Cardiac fibroblast (primary cell): ENCODE measurements around the gene CXCR5.

Source experiments
- DNase-seq, 2 donors: peaks; one replicate each; pipeline versions ENCODE4 v3.0.0 to v3.0.0-alpha.2; 2010; ENCODE audit warnings: low read depth in 2 of 2
- H3K4me3 ChIP-seq, 2 donors: replicated peaks in 1 of 2; 1 replicate in 1 of 2; 2 replicates in 1 of 2; pipeline ENCODE4 v1.5.1; 2011; ENCODE audit warnings: low read depth in 2 of 2, low read length in 2 of 2, mild to moderate bottlenecking in 2 of 2, moderate library complexity in 1 of 2
- TF ChIP-seq, protein P1 (sequence below): IDR thresholded peaks from one replicate; pipeline ENCODE4 v1.5.1; 2011; ENCODE audit warnings: low read depth, mild to moderate bottlenecking, low read length, inconsistent platforms

The CXCR5 gene

GRCh38 chr11:118897721-118898310, 14.1 kb downstream of the CXCR5 start:
- TF ChIP-seq, protein P1, sequence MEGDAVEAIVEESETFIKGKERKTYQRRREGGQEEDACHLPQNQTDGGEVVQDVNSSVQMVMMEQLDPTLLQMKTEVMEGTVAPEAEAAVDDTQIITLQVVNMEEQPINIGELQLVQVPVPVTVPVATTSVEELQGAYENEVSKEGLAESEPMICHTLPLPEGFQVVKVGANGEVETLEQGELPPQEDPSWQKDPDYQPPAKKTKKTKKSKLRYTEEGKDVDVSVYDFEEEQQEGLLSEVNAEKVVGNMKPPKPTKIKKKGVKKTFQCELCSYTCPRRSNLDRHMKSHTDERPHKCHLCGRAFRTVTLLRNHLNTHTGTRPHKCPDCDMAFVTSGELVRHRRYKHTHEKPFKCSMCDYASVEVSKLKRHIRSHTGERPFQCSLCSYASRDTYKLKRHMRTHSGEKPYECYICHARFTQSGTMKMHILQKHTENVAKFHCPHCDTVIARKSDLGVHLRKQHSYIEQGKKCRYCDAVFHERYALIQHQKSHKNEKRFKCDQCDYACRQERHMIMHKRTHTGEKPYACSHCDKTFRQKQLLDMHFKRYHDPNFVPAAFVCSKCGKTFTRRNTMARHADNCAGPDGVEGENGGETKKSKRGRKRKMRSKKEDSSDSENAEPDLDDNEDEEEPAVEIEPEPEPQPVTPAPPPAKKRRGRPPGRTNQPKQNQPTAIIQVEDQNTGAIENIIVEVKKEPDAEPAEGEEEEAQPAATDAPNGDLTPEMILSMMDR, result no peak
- H3K4me3 ChIP-seq, result no peak overlapping the region
- DNase-seq, result no peak

- no peak for DNase-seq
- H3K4me3 ChIP-seq, result no peak overlapping the region
These were observed 15.0 kb downstream of the CXCR5 start for GRCh38 chr11:118898400-118899295.

DNA sequence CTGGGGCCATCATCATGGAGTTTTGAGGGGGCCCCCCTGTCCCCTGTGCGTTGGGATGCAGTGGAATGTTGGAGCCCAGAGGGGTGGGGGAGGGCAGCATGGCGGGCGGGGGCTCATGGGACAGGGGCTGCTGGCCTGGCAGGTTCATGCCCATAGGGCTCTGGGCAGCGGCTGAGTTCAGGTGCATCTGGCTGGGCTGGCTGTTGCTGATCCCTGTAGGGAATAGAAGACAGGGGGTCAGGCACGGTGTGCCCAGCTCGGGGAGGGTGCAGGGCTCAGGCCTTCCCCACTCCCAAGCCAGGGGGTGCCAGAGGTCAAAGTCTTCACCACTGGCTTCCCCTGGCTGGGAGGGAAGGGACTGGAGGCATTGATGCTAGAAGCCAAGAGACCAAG, 15.6 kb downstream of the CXCR5 start:
- no peak for DNase-seq
- TF ChIP-seq, protein P1, result peak; percentile 1
- H3K4me3 ChIP-seq, result no peak overlapping the region

More at GRCh38 chr11:118898400-118899295, 15.0 kb downstream of the CXCR5 start:
- TF ChIP-seq, protein P1, result no peak

DNA sequence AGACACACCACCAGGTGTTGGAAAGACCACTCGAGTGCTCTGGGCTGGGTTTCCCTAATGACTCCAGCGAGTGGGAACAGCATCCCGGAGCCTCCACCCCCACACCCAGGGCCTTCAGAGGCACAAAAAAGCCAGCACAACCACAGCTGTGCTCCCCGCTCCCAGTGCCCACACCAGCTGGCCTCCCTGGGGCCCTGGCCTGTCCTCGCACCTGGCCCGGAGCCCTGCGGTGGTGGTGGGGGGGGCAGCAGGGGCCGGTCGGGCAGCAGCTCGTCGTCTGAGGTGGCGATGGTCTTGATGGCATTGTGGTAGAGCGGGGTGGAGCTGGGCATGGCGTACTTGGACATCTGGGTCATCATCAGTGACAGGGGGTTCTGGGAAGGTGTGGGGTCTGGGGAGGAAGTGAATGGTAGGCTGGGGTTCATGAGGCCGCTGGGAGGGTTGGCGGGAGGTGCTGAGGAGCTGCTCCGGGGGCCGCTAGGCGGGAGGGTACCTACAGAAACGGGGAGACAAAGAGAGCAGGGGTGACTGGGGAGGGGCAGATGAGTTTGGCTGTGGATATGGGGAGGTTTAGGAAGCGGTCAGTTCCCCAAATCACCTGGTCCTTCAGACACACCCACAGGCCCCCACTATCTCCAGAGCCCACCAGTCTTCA, 16.1 kb downstream of the CXCR5 start:
- H3K4me3 ChIP-seq, result no peak overlapping the region
- TF ChIP-seq, protein P1, result no peak

DNA sequence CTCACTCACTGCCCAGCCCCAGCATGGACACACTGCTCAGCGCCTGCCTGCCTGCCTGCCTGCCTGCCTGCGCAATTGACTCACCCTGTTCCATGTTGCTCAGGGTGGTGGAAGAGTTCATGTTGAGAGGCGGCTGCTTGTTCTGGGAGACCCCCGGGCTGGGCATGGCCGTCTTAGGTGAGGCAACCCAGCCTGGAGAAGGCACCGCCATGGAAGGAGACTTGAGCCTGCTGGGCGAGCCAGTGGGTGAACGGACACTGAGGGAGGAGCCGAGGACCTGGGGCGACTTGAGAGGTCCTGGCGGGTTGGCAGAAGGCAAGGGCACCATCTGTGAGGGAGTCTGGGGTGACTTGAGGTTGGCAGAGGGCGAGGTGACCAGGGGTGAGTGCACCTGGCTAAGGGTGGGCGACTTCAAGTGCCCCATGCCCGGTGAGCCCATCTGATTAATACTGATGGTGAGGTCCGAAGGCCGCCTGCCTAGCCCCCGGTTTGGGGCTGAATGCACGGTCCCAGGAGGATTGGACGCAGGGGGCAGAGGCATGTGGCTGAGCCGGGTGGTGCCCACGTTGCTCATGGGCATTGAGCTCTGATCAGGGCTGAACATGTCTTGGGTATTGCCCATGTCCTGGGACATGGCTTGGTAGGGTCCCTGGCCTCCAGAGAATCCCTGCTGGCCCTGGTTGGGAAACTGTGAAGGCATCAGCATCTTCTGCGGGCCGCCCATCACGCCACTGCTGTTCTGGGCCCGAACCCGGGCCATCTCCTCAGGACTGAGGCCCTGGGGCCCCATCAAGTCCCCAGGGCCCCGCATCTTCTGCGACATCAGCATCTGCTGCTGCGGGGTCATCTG, 17.1 kb downstream of the CXCR5 start:
- TF ChIP-seq, protein P1, result no peak
- H3K4me3 ChIP-seq, result no peak overlapping the region
- no peak for DNase-seq

More for the DNA sequence above, 16.1 kb downstream of the CXCR5 start:
- no peak for DNase-seq

DNA sequence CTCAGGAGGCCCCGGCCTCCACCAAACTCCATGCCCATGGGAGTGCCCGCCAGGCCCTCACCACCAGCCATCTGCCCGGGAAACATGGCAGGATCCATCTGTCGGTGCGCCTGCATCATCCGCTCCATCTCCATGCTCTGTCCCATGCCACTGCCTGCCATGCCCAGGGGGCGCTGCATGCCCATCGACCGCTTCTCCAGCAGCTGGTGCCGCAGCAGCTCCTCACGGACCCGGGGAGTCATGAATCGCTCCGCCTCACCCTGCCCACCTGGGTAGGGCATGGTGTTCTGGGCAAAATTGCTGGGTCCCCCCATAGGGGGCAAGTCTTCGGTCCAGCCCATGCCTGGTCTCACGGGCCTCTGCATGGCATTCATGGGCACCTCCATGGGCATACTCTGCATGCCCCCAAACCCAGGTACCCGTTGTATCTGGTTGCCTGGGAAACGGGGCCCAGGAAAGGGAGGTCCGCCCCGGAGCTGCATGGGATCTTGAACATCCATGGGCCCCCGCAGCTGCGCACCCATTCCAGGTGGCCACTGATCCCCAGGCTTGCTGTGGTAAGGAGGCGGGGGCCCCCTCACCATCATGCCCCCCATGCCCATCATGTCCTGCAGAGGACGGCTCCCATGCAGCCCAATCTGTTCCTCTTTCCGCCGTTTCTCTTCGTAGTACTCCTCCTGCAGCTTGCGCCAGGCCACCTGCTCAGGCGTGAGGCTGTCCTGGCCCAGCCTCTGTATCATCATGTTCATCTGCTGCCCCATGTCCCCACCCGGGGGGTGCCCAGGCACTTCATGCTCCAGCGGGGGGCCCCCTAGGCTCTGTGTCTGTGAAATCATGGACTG, 18.0 kb downstream of the CXCR5 start:
- DNase-seq, result no peak
- H3K4me3 ChIP-seq, result no peak overlapping the region
- TF ChIP-seq, protein P1, result peak; percentile 5
